Brain microvascular endothelial cell (primary cell): ENCODE data around the gene HMGN1.
A peak's percentile ranks its signal among the peaks of the same experiment; 100 is the strongest.
"Not testable (repeated sequence)": the region's sequence is repeated elsewhere in the genome, so short reads cannot be mapped to it uniquely, and the experiment has no call there.

Experiments
- DNase-seq: peaks from one replicate; pipeline ENCODE4 v3.0.0-alpha.2; 2020
- H3K27ac ChIP-seq: fragments of 250-450 bp; sonication (Bioruptor Pico); 2 replicates; pipeline ENCODE4 v1.5.1; 2020; ENCODE audit warnings: mild to moderate bottlenecking, moderate library complexity
- H3K27me3 ChIP-seq: fragments of 250-450 bp; sonication (Bioruptor Pico); replicated peaks from 2 replicates; pipeline ENCODE4 v1.5.1; 2020; ENCODE audit warnings: mild to moderate bottlenecking
- H3K36me3 ChIP-seq: fragments of 250-450 bp; sonication (Bioruptor Pico); replicated peaks from 2 replicates; pipeline ENCODE4 v1.5.1; 2020; ENCODE audit warnings: mild to moderate bottlenecking
- H3K4me3 ChIP-seq: 2 replicates; pipeline ENCODE4 v1.5.1; 2011; ENCODE audit warnings: low read depth, mild to moderate bottlenecking, control low read depth, low read length, moderate library complexity
- CTCF ChIP-seq: IDR thresholded peaks from 2 replicates; pipeline ENCODE4 v1.5.1; 2011; ENCODE audit warnings: low read depth, mild to moderate bottlenecking, moderate library complexity, low read length, control low read depth, inconsistent platforms; ENCODE audit errors: missing control alignments
- in situ Hi-C: cut with HindIII; loops from 2 replicates; pipeline ENCODE4 v1.10.0; 2017; ENCODE audit warnings: low sequenced_read_pairs, low pct_ligation_motif_present

HMGN1 gene

GRCh38 chr21:39375446-39375845, 26.6 kb upstream of the HMGN1 start:
- in situ Hi-C loops: no loop called here
- Histone ChIP-seq H3K27ac (no peak overlapping the region), H3K4me3 (no peak overlapping the region), H3K27me3 (no peaks in the 10 kb centered on the region), H3K36me3 (no peaks in the 10 kb centered on the region)
- TF ChIP-seq CTCF: no peak
- DNase-seq: no peak

GRCh38 chr21:39374046-39374445, 25.2 kb upstream of the HMGN1 start:
- no peak overlapping the region for H3K27ac ChIP-seq
- TF ChIP-seq CTCF: no peak
- no peak overlapping the region for H3K4me3 ChIP-seq
- no peaks in the 10 kb centered on the region for H3K27me3 ChIP-seq
- no peaks in the 10 kb centered on the region for H3K36me3 ChIP-seq
- in situ Hi-C loops: no loop called here
- no peak for DNase-seq

GRCh38 chr21:39373634-39374033, 24.7 kb upstream of the HMGN1 start:
- TF ChIP-seq CTCF: peak; percentile 58
- H3K27me3 ChIP-seq: no peaks in the 10 kb centered on the region
- peak; percentile 39 for DNase-seq
- no peak overlapping the region for H3K27ac ChIP-seq
- H3K4me3 ChIP-seq: no peak overlapping the region
- H3K36me3 ChIP-seq: no peaks in the 10 kb centered on the region
- in situ Hi-C loops: no loop called here

GRCh38 chr21:39369896-39370288, 21.0 kb upstream of the HMGN1 start:
- DNase-seq, H3K27ac ChIP-seq, in situ Hi-C loops, H3K27me3 ChIP-seq, H3K4me3 ChIP-seq, H3K36me3 ChIP-seq: not testable (repeated sequence)

GRCh38 chr21:39367783-39368182, 18.9 kb upstream of the HMGN1 start:
- TF ChIP-seq CTCF: no peak

GRCh38 chr21:39366563-39366962, 17.7 kb upstream of the HMGN1 start:
- no peak for TF ChIP-seq CTCF
- Histone ChIP-seq H3K27me3 (no peaks in the 10 kb centered on the region), H3K36me3 (no peaks in the 10 kb centered on the region), H3K4me3 (no peak overlapping the region), H3K27ac (no peak overlapping the region)
- in situ Hi-C loops: no loop called here
- no peak for DNase-seq

More at GRCh38 chr21:39367783-39368182, 18.9 kb upstream of the HMGN1 start:
- Histone ChIP-seq H3K27me3 (no peaks in the 10 kb centered on the region), H3K27ac (no peak overlapping the region), H3K36me3 (no peaks in the 10 kb centered on the region), H3K4me3 (no peak overlapping the region)
- no peak for DNase-seq
- in situ Hi-C loops: no loop called here

GRCh38 chr21:39364949-39365348, 16.1 kb upstream of the HMGN1 start:
- TF ChIP-seq CTCF: no peak
- in situ Hi-C loops: no loop called here
- H3K36me3 ChIP-seq: no peaks in the 10 kb centered on the region
- DNase-seq: no peak
- no peaks in the 10 kb centered on the region for H3K27me3 ChIP-seq
- no peak overlapping the region for H3K27ac ChIP-seq
- no peak overlapping the region for H3K4me3 ChIP-seq
